ENCODE measurements around the gene NAA50.

NAA50 gene

GRCh38 chr3:113698956-113699355, 47.1 kb downstream of the NAA50 start:
- Histone ChIP-seq H3K4ac (ENCODE audit: low read depth, low read length) (no peak overlapping the region), H3K79me1 (ENCODE audit: low read length) (peaks cover 5% of the 10 kb centered on the region), H4K5ac (ENCODE audit: low read length) (no peak overlapping the region), H3K36me3 (ENCODE audit: control insufficient read depth, insufficient read depth, low read length) (no peaks in the 10 kb centered on the region), H3K4me2 (ENCODE audit: low read length) (peak overlapping the region; percentile 35), H3K4me3 (ENCODE audit: low read length) (no peak overlapping the region), H3K27ac (ENCODE audit: low read depth, low read length) (no peak overlapping the region), H3K18ac (ENCODE audit: low read length) (no peak overlapping the region), H3K56ac (ENCODE audit: low read length) (peak overlapping the region; percentile 81), H3K9ac (ENCODE audit: low read length) (peak overlapping the region; percentile 57), H2BK15ac (replicated peaks; ENCODE audit: low read depth) (no peak overlapping the region), H3K79me2 (ENCODE audit: control insufficient read depth, insufficient read depth, low read length) (no peaks in the 10 kb centered on the region), H3K23ac (ENCODE audit: low read length) (peak overlapping the region; percentile 45), H3K4me1 (ENCODE audit: control insufficient read depth, low read depth, low read length) (peaks cover 7% of the 10 kb centered on the region), H2BK5ac (ENCODE audit: low read length) (no peak overlapping the region), H2AK5ac (ENCODE audit: low read length) (no peak overlapping the region), H2BK120ac (ENCODE audit: low read depth, low read length) (no peak overlapping the region), H3K27me3 (ENCODE audit: insufficient read depth, low read length, poor library complexity) (no peaks in the 10 kb centered on the region), H4K8ac (ENCODE audit: low read depth, low read length) (no peak overlapping the region)
- peak; percentile 43 for DNase-seq
- WGBS (ENCODE audit: extremely low coverage, insufficient coverage, low lambda C conversion rate) = no CpG with 5 or more reads among the region's 24 CpGs

GRCh38 chr3:113698213-113698742, 47.8 kb downstream of the NAA50 start:
- peaks cover 7% of the 10 kb centered on the region for H3K4me1 ChIP-seq (ENCODE audit: control insufficient read depth, low read depth, low read length)
- no peak overlapping the region for H4K8ac ChIP-seq (ENCODE audit: low read depth, low read length)
- H2BK120ac ChIP-seq (ENCODE audit: low read depth, low read length) = no peak overlapping the region
- H3K23ac ChIP-seq (ENCODE audit: low read length) = no peak overlapping the region
- no peak overlapping the region for H3K27ac ChIP-seq (ENCODE audit: low read depth, low read length)
- H3K27me3 ChIP-seq (ENCODE audit: insufficient read depth, low read length, poor library complexity) = no peaks in the 10 kb centered on the region
- H2BK5ac ChIP-seq (ENCODE audit: low read length) = no peak overlapping the region
- no peak overlapping the region for H3K4ac ChIP-seq (ENCODE audit: low read depth, low read length)
- no peak overlapping the region for H3K4me3 ChIP-seq (ENCODE audit: low read length)
- no peak overlapping the region for H2BK15ac ChIP-seq (replicated peaks; ENCODE audit: low read depth)
- H3K79me2 ChIP-seq (ENCODE audit: control insufficient read depth, insufficient read depth, low read length) = no peaks in the 10 kb centered on the region
- H3K36me3 ChIP-seq (ENCODE audit: control insufficient read depth, insufficient read depth, low read length) = no peaks in the 10 kb centered on the region
- H3K4me2 ChIP-seq (ENCODE audit: low read length) = no peak overlapping the region
- peaks cover 5% of the 10 kb centered on the region for H3K79me1 ChIP-seq (ENCODE audit: low read length)
- no peak overlapping the region for H3K9ac ChIP-seq (ENCODE audit: low read length)
- no peak overlapping the region for H2AK5ac ChIP-seq (ENCODE audit: low read length)
- DNase-seq = no peak
- WGBS (ENCODE audit: extremely low coverage, insufficient coverage, low lambda C conversion rate) = no CpG with 5 or more reads among the region's 6 CpGs
- H3K56ac ChIP-seq (ENCODE audit: low read length) = no peak overlapping the region
- peak overlapping the region; percentile 56 for H4K5ac ChIP-seq (ENCODE audit: low read length)
- H3K18ac ChIP-seq (ENCODE audit: low read length) = no peak overlapping the region

- no peaks in the 10 kb centered on the region for H3K36me3 ChIP-seq (ENCODE audit: control insufficient read depth, insufficient read depth, low read length)
- peak overlapping the region; percentile 79 for H3K9ac ChIP-seq (ENCODE audit: low read length)
- peak overlapping the region; percentile 3 for H3K18ac ChIP-seq (ENCODE audit: low read length)
- no peak overlapping the region for H2BK120ac ChIP-seq (ENCODE audit: low read depth, low read length)
- no peak overlapping the region for H2BK5ac ChIP-seq (ENCODE audit: low read length)
- no peaks in the 10 kb centered on the region for H3K79me2 ChIP-seq (ENCODE audit: control insufficient read depth, insufficient read depth, low read length)
- H3K27ac ChIP-seq (ENCODE audit: low read depth, low read length) = no peak overlapping the region
- no peak overlapping the region for H2AK5ac ChIP-seq (ENCODE audit: low read length)
- no peak overlapping the region for H3K23ac ChIP-seq (ENCODE audit: low read length)
- no CpG with 5 or more reads among the region's 10 CpGs for WGBS (ENCODE audit: extremely low coverage, insufficient coverage, low lambda C conversion rate)
- no peak overlapping the region for H3K4ac ChIP-seq (ENCODE audit: low read depth, low read length)
- H2BK15ac ChIP-seq (replicated peaks; ENCODE audit: low read depth) = peak overlapping the region; percentile 48
- H3K4me1 ChIP-seq (ENCODE audit: control insufficient read depth, low read depth, low read length) = peaks cover 7% of the 10 kb centered on the region
- peak overlapping the region; percentile 79 for H3K4me2 ChIP-seq (ENCODE audit: low read length)
- H3K79me1 ChIP-seq (ENCODE audit: low read length) = peaks cover 5% of the 10 kb centered on the region
- no peaks in the 10 kb centered on the region for H3K27me3 ChIP-seq (ENCODE audit: insufficient read depth, low read length, poor library complexity)
- H3K56ac ChIP-seq (ENCODE audit: low read length) = peak overlapping the region; percentile 85
- DNase-seq = no peak
- H4K5ac ChIP-seq (ENCODE audit: low read length) = no peak overlapping the region
- H3K4me3 ChIP-seq (ENCODE audit: low read length) = peak overlapping the region; percentile 95
- no peak overlapping the region for H4K8ac ChIP-seq (ENCODE audit: low read depth, low read length)
Observed at GRCh38 chr3:113697500-113698090, 48.5 kb downstream of the NAA50 start.

GRCh38 chr3:113696658-113697499, 49.2 kb downstream of the NAA50 start:
- Histone ChIP-seq H3K23ac (ENCODE audit: low read length) (no peak overlapping the region), H3K27ac (ENCODE audit: low read depth, low read length) (no peak overlapping the region), H3K27me3 (ENCODE audit: insufficient read depth, low read length, poor library complexity) (no peaks in the 10 kb centered on the region), H3K4me3 (ENCODE audit: low read length) (peak overlapping the region; percentile 95), H4K5ac (ENCODE audit: low read length) (no peak overlapping the region), H3K79me1 (ENCODE audit: low read length) (peaks cover 5% of the 10 kb centered on the region), H3K4me2 (ENCODE audit: low read length) (peak overlapping the region; percentile 79), H2BK5ac (ENCODE audit: low read length) (no peak overlapping the region), H3K4me1 (ENCODE audit: control insufficient read depth, low read depth, low read length) (peaks cover 7% of the 10 kb centered on the region), H3K79me2 (ENCODE audit: control insufficient read depth, insufficient read depth, low read length) (no peaks in the 10 kb centered on the region), H3K4ac (ENCODE audit: low read depth, low read length) (peak overlapping the region; percentile 42), H2BK120ac (ENCODE audit: low read depth, low read length) (peak overlapping the region; percentile 33), H3K56ac (ENCODE audit: low read length) (peak overlapping the region; percentile 85), H2BK15ac (replicated peaks; ENCODE audit: low read depth) (no peak overlapping the region), H3K18ac (ENCODE audit: low read length) (peak overlapping the region; percentile 3), H3K9ac (ENCODE audit: low read length) (peak overlapping the region; percentile 79), H4K8ac (ENCODE audit: low read depth, low read length) (no peak overlapping the region), H3K36me3 (ENCODE audit: control insufficient read depth, insufficient read depth, low read length) (no peaks in the 10 kb centered on the region), H2AK5ac (ENCODE audit: low read length) (no peak overlapping the region)
- peak; percentile 100 for DNase-seq
- no CpG with 5 or more reads among the region's 38 CpGs for WGBS (ENCODE audit: extremely low coverage, insufficient coverage, low lambda C conversion rate)

GRCh38 chr3:113695786-113696645, 50.0 kb downstream of the NAA50 start, which contains the start of gene USF3:
Gene USF3, minus strand, starts transcription at chr3:113696642. Its CDS starts 21,764 bp downstream, at chr3:113674878.
- no CpG with 5 or more reads among the region's 75 CpGs for WGBS (ENCODE audit: extremely low coverage, insufficient coverage, low lambda C conversion rate)
- no peak within 1 kb of the TSS for H2AK5ac ChIP-seq (ENCODE audit: low read length)
- H4K5ac ChIP-seq (ENCODE audit: low read length) = no peak within 1 kb of the TSS
- no peaks in the 10 kb centered on the region for H3K79me2 ChIP-seq (ENCODE audit: control insufficient read depth, insufficient read depth, low read length)
- H3K4me2 ChIP-seq (ENCODE audit: low read length) = peak within 1 kb of the TSS; percentile 79
- H3K56ac ChIP-seq (ENCODE audit: low read length) = peak within 1 kb of the TSS; percentile 94
- peak within 1 kb of the TSS; percentile 48 for H2BK15ac ChIP-seq (replicated peaks; ENCODE audit: low read depth)
- peak within 1 kb of the TSS; percentile 33 for H2BK120ac ChIP-seq (ENCODE audit: low read depth, low read length)
- H3K4me3 ChIP-seq (ENCODE audit: low read length) = peak within 1 kb of the TSS; percentile 95
- H3K27ac ChIP-seq (ENCODE audit: low read depth, low read length) = peak within 1 kb of the TSS; percentile 99
- peak within 1 kb of the TSS; percentile 58 for H3K4ac ChIP-seq (ENCODE audit: low read depth, low read length)
- H2BK5ac ChIP-seq (ENCODE audit: low read length) = no peak within 1 kb of the TSS
- peak; percentile 72 for DNase-seq
- peaks cover 5% of the 10 kb centered on the region for H3K79me1 ChIP-seq (ENCODE audit: low read length)
- no peaks in the 10 kb centered on the region for H3K36me3 ChIP-seq (ENCODE audit: control insufficient read depth, insufficient read depth, low read length)
- H4K8ac ChIP-seq (ENCODE audit: low read depth, low read length) = no peak within 1 kb of the TSS
- H3K18ac ChIP-seq (ENCODE audit: low read length) = peak within 1 kb of the TSS; percentile 98
- H3K27me3 ChIP-seq (ENCODE audit: insufficient read depth, low read length, poor library complexity) = no peaks in the 10 kb centered on the region
- H3K23ac ChIP-seq (ENCODE audit: low read length) = no peak within 1 kb of the TSS
- H3K9ac ChIP-seq (ENCODE audit: low read length) = peak within 1 kb of the TSS; percentile 82
- peaks cover 7% of the 10 kb centered on the region for H3K4me1 ChIP-seq (ENCODE audit: control insufficient read depth, low read depth, low read length)
